GM18951 (cell line): ENCODE results near the gene UBL5.

Experiments used
- POLR2A ChIP-seq: IDR thresholded peaks from 4 replicates; pipeline ENCODE4 v1.6.1; 2011; ENCODE audit warnings: mild to moderate bottlenecking; ENCODE audit not compliant: insufficient read length, insufficient read depth; ENCODE audit errors: extremely low read depth
- in situ Hi-C: fragments of 300-500 bp; cut with MboI; formaldehyde crosslinking; loops from one replicate; pipeline ENCODE4 v1.12.0; 2022; ENCODE audit warnings: low sequenced_read_pairs, mixed read lengths, inconsistent platforms; ENCODE audit not compliant: unreplicated experiment

UBL5 gene

GRCh38 chr19:9850235-9850959, 22.7 kb downstream of the UBL5 start:
- TF ChIP-seq POLR2A = no peak
- in situ Hi-C loops = no loop called here

- in situ Hi-C loops = no loop called here
Observed at GRCh38 chr19:9854282-9854846, 26.6 kb downstream of the UBL5 start.

GRCh38 chr19:9856609-9857008, 28.9 kb downstream of the UBL5 start:
- TF ChIP-seq POLR2A = no peak
- in situ Hi-C loops = no loop called here

More at GRCh38 chr19:9854282-9854846, 26.6 kb downstream of the UBL5 start:
- TF ChIP-seq POLR2A = no peak

GRCh38 chr19:9857076-9857721, 29.5 kb downstream of the UBL5 start:
- in situ Hi-C loops = no loop called here

GRCh38 chr19:9857920-9858746, 30.4 kb downstream of the UBL5 start:
- in situ Hi-C loops = no loop called here
- TF ChIP-seq POLR2A = no peak

More at GRCh38 chr19:9857076-9857721, 29.5 kb downstream of the UBL5 start:
- no peak for TF ChIP-seq POLR2A

GRCh38 chr19:9858766-9859165, 31.0 kb downstream of the UBL5 start:
- no peak for TF ChIP-seq POLR2A
- in situ Hi-C loops = no loop called here

GRCh38 chr19:9860407-9860806, 32.7 kb downstream of the UBL5 start:
- in situ Hi-C loops = no loop called here
- TF ChIP-seq POLR2A = no peak

GRCh38 chr19:9861503-9861902, 33.8 kb downstream of the UBL5 start:
- no peak for TF ChIP-seq POLR2A
- in situ Hi-C loops = no loop called here

- no peak for TF ChIP-seq POLR2A
- in situ Hi-C loops = no loop called here
Observed at GRCh38 chr19:9862938-9863337, 35.2 kb downstream of the UBL5 start.

GRCh38 chr19:9863759-9864158, 36.0 kb downstream of the UBL5 start:
- in situ Hi-C loops = no loop called here
- no peak for TF ChIP-seq POLR2A

GRCh38 chr19:9865732-9866501, 38.2 kb downstream of the UBL5 start:
- in situ Hi-C loops = no loop called here
- no peak for TF ChIP-seq POLR2A

- in situ Hi-C loops = no loop called here
- no peak for TF ChIP-seq POLR2A
Observed at GRCh38 chr19:9868983-9869617, 41.4 kb downstream of the UBL5 start.
